GM18519 (cell line): ENCODE results near the gene ADAMTS15.

ENCODE experiments used
- ATAC-seq: cut with Tn5 transposase; IDR thresholded peaks from one replicate; pipeline ENCODE4 v1.9.1; 2021; ENCODE audit warnings: mild to moderate bottlenecking, moderate library complexity; ENCODE audit not compliant: unreplicated experiment, low FRiP score

ADAMTS15 gene

GRCh38 chr11:130508913-130509312 lies 60.5 kb downstream of the ADAMTS15 start:
- ATAC-seq, result no peak

GRCh38 chr11:130509942-130510341 lies 61.5 kb downstream of the ADAMTS15 start:
- ATAC-seq, result no peak

GRCh38 chr11:130510407-130511006 lies 62.1 kb downstream of the ADAMTS15 start:
- no peak for ATAC-seq

- no peak for ATAC-seq
Measured at GRCh38 chr11:130511765-130512164, 63.3 kb downstream of the ADAMTS15 start.

- no peak for ATAC-seq
Measured at GRCh38 chr11:130512662-130513061, 64.2 kb downstream of the ADAMTS15 start.

- no peak for ATAC-seq
Measured at GRCh38 chr11:130513132-130513531, 64.7 kb downstream of the ADAMTS15 start.

GRCh38 chr11:130514316-130514715 lies 65.9 kb downstream of the ADAMTS15 start:
- ATAC-seq, result no peak

GRCh38 chr11:130514851-130515250 lies 66.4 kb downstream of the ADAMTS15 start:
- no peak for ATAC-seq

GRCh38 chr11:130515829-130516553 lies 67.5 kb downstream of the ADAMTS15 start:
- ATAC-seq, result no peak

GRCh38 chr11:130516554-130517505 lies 68.4 kb downstream of the ADAMTS15 start:
- no peak for ATAC-seq

GRCh38 chr11:130518164-130518680 lies 69.8 kb downstream of the ADAMTS15 start:
- ATAC-seq, result no peak

GRCh38 chr11:130519128-130519932 lies 70.9 kb downstream of the ADAMTS15 start:
- ATAC-seq, result no peak

GRCh38 chr11:130520271-130520671 lies 71.8 kb downstream of the ADAMTS15 start:
- ATAC-seq, result no peak

- no peak for ATAC-seq
Measured at GRCh38 chr11:130522284-130522961, 74.0 kb downstream of the ADAMTS15 start.

GRCh38 chr11:130523166-130523565 lies 74.7 kb downstream of the ADAMTS15 start:
- ATAC-seq, result no peak

- no peak for ATAC-seq
Measured at GRCh38 chr11:130523609-130524008, 75.2 kb downstream of the ADAMTS15 start.

- ATAC-seq, result no peak
Measured at GRCh38 chr11:130524132-130524790, 75.8 kb downstream of the ADAMTS15 start.

- no peak for ATAC-seq
Measured at GRCh38 chr11:130525307-130525706, 76.9 kb downstream of the ADAMTS15 start.
